GM04504 (cell line): ENCODE measurements around the gene ARCN1.

Experiments
- DNase-seq: peaks from one replicate; pipeline ENCODE4 v3.0.0-alpha.2; 2012; ENCODE audit warnings: low read depth

Gene ARCN1

GRCh38 chr11:118621784-118622375 lies 49.7 kb downstream of the ARCN1 start:
- no peak for DNase-seq

GRCh38 chr11:118622376-118623268 lies 50.4 kb downstream of the ARCN1 start:
- DNase-seq, result no peak

- no peak for DNase-seq
These were observed 51.1 kb downstream of the ARCN1 start for GRCh38 chr11:118623269-118623655.

GRCh38 chr11:118625036-118625690 lies 53.0 kb downstream of the ARCN1 start:
- no peak for DNase-seq

GRCh38 chr11:118625976-118626375 lies 53.8 kb downstream of the ARCN1 start:
- no peak for DNase-seq

- no peak for DNase-seq
These were observed 55.4 kb downstream of the ARCN1 start for GRCh38 chr11:118627566-118627965.

GRCh38 chr11:118628031-118628430 lies 55.8 kb downstream of the ARCN1 start:
- DNase-seq, result no peak

- DNase-seq, result no peak
These were observed 56.2 kb downstream of the ARCN1 start for GRCh38 chr11:118628432-118628831.

GRCh38 chr11:118628861-118629549 lies 56.8 kb downstream of the ARCN1 start:
- no peak for DNase-seq

- no peak for DNase-seq
These were observed 57.8 kb downstream of the ARCN1 start for GRCh38 chr11:118629761-118630661.

GRCh38 chr11:118631142-118631909 lies 59.1 kb downstream of the ARCN1 start:
- DNase-seq, result no peak

GRCh38 chr11:118632577-118633318 lies 60.5 kb downstream of the ARCN1 start:
- DNase-seq, result no peak

GRCh38 chr11:118633319-118633690 lies 61.1 kb downstream of the ARCN1 start:
- no peak for DNase-seq

- DNase-seq, result no peak
These were observed 61.8 kb downstream of the ARCN1 start for GRCh38 chr11:118633979-118634378.

GRCh38 chr11:118634431-118635236 lies 62.4 kb downstream of the ARCN1 start:
- no peak for DNase-seq

GRCh38 chr11:118635237-118635591 lies 63.0 kb downstream of the ARCN1 start:
- no peak for DNase-seq

- DNase-seq, result no peak
These were observed 63.4 kb downstream of the ARCN1 start for GRCh38 chr11:118635642-118636041.

GRCh38 chr11:118636569-118637290 lies 64.5 kb downstream of the ARCN1 start:
- no peak for DNase-seq
